Suprapubic skin (tissue), 4 donors: Measurements from ENCODE around the gene ERBB4. TPM values are rescaled to one million over a fixed set of nuclear protein-coding genes. Genes with fewer than 3 reads are reported as not detected.

Experiments
- DNase-seq, 2 donors: peaks; one replicate each; pipeline ENCODE4 v3.0.0-alpha.2; 2019; ENCODE audit warnings: low spot score in 2 of 2
- H3K27ac ChIP-seq: fragments of 200-600 bp; sonication (generic); one replicate; pipeline ENCODE4 v1.5.1; 2019
- H3K27me3 ChIP-seq: fragments of 200-600 bp; sonication (generic); one replicate; pipeline ENCODE4 v1.5.1; 2019
- H3K36me3 ChIP-seq: fragments of 200-600 bp; sonication (generic); one replicate; pipeline ENCODE4 v1.5.1; 2019
- H3K4me1 ChIP-seq: fragments of 200-600 bp; sonication (generic); one replicate; pipeline ENCODE4 v1.5.1; 2019
- H3K4me3 ChIP-seq: fragments of 200-600 bp; sonication (generic); one replicate; pipeline ENCODE4 v1.5.1; 2019; ENCODE audit warnings: mild to moderate bottlenecking
- H3K9me3 ChIP-seq: fragments of 200-600 bp; sonication (generic); one replicate; pipeline ENCODE4 v1.5.1; 2019
- EP300 ChIP-seq: sonication (generic); formaldehyde crosslinking; IDR thresholded peaks from one replicate; pipeline ENCODE4 v1.6.1; 2017; ENCODE audit warnings: antibody characterized with exemption
- POLR2A ChIP-seq, 2 donors: fragments of 450-650 bp; IDR thresholded peaks; one replicate each; pipeline ENCODE4 v1.6.1; 2017; ENCODE audit warnings: antibody characterized with exemption in 2 of 2, mild to moderate bottlenecking in 2 of 2, moderate library complexity in 2 of 2
- POLR2AphosphoS5 ChIP-seq, 3 donors: sonication (generic); formaldehyde crosslinking; IDR thresholded peaks; one replicate each; pipeline ENCODE4 v1.6.1; 2017; ENCODE audit warnings: antibody characterized with exemption in 3 of 3
- WGBS: methylation state at CpG from one replicate; pipeline ENCODE4 v1.1.5; 2018; 5-methylcytosine and 5-hydroxymethylcytosine counted together
- total RNA-seq, 4 donors: library from RNA; depleted of rRNA; stranded (reverse); fragments of >200 nt; gene quantifications; one replicate each; pipeline ENCODE4 v1.1.0, GENCODE V29; 2016
- TF ChIP-seq, protein P1 (sequence below), 2 donors: fragments of 200-600 bp in 1 of 2; fragments of 450-650 bp in 1 of 2; sonication (generic) in 1 of 2; IDR thresholded peaks; one replicate each; pipeline ENCODE4 v1.5.1; 2016 to 2019; ENCODE audit warnings: antibody characterized with exemption in 2 of 2, mild to moderate bottlenecking in 1 of 2, moderate library complexity in 1 of 2

ERBB4 gene
- total RNA-seq, 4 donors from 2014 or later, result 0.95 to 6.4 (median 1.5) TPM

DNA sequence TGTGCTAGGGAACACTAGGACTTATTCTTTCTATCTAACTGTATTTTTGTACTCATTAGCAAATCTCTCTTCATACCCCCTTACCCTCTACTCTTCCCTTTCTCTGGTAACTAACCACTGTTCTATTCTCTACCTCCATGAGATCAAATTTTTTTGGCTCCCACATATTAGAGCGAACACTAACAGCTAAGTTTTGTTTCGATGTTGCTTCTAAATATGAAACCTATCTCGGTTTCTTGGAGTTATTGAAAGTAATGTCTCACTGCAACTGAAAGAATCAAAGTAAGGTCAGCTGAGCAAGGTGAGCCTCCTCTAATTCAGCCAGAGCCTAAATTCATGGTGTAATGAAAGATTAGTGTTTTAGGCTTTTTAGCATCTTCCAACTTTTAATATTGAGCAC, 1024.6 kb downstream of the ERBB4 start:
- Histone ChIP-seq H3K4me1 (no peaks in the 10 kb centered on the region), H3K4me3 (no peak overlapping the region), H3K36me3 (no peaks in the 10 kb centered on the region), H3K27ac (no peak overlapping the region), H3K27me3 (no peaks in the 10 kb centered on the region), H3K9me3 (no peaks in the 10 kb centered on the region)
- TF ChIP-seq POLR2AphosphoS5 (IDR thresholded peaks at IDR 0.05) (no peak), EP300 (no peak), POLR2A (IDR thresholded peaks at IDR 0.05) (no peak)
- TF ChIP-seq, protein P1, sequence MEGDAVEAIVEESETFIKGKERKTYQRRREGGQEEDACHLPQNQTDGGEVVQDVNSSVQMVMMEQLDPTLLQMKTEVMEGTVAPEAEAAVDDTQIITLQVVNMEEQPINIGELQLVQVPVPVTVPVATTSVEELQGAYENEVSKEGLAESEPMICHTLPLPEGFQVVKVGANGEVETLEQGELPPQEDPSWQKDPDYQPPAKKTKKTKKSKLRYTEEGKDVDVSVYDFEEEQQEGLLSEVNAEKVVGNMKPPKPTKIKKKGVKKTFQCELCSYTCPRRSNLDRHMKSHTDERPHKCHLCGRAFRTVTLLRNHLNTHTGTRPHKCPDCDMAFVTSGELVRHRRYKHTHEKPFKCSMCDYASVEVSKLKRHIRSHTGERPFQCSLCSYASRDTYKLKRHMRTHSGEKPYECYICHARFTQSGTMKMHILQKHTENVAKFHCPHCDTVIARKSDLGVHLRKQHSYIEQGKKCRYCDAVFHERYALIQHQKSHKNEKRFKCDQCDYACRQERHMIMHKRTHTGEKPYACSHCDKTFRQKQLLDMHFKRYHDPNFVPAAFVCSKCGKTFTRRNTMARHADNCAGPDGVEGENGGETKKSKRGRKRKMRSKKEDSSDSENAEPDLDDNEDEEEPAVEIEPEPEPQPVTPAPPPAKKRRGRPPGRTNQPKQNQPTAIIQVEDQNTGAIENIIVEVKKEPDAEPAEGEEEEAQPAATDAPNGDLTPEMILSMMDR (IDR thresholded peaks at IDR 0.05), result no peak
- WGBS, result 89% methylated on average over 3 of the region's 3 CpGs
- no peak for DNase-seq

DNA sequence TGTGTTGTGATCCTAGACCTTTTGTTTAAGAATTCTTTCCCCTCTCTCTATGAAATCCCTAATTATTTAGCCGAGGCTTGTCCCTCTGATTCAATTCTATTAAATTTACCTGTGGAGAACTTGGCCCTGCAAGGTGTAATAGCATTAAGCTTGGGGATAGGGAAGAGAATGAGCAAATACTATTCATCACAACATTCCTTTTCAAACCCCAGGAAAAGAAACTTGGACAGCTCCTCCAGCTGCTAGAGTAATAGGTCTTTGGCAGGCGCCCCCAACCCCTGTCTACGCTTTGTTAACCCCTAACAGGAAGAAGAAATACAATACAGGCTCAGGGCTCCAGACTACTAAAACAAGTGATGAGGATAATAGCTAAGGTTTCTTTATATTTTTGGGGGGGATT, 1025.2 kb downstream of the ERBB4 start:
- H3K4me1 ChIP-seq, result no peaks in the 10 kb centered on the region
- H3K27me3 ChIP-seq, result no peaks in the 10 kb centered on the region
- H3K27ac ChIP-seq, result no peak overlapping the region
- H3K4me3 ChIP-seq, result no peak overlapping the region
- no peak for DNase-seq
- no peaks in the 10 kb centered on the region for H3K36me3 ChIP-seq
- 62% methylated on average over 3 of the region's 3 CpGs for WGBS
- no peak for TF ChIP-seq EP300
- no peak for TF ChIP-seq POLR2AphosphoS5 (IDR thresholded peaks at IDR 0.05)
- TF ChIP-seq, protein P1 (IDR thresholded peaks at IDR 0.05), result no peak
- TF ChIP-seq POLR2A (IDR thresholded peaks at IDR 0.05), result no peak
- H3K9me3 ChIP-seq, result no peaks in the 10 kb centered on the region

DNA sequence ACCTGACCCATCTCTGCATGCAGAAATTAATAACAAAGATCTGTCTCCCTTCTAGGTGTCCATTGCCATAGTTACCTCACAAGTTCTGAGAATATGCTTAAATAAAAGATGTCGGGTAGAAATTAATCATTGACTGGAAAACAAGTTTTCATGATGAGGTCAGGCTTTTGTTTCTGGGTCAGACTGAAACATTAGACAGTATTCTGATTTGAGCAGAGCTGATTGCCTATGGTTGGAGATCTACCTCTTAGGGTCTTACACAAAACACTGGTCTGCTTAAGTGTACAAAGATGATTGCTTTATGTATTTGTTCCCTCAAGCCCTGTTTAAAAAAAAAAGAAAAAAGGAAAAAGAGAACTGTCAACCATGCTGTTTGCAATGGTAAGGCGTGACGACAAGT, 1025.8 kb downstream of the ERBB4 start:
- no peaks in the 10 kb centered on the region for H3K36me3 ChIP-seq
- H3K9me3 ChIP-seq, result no peaks in the 10 kb centered on the region
- WGBS, result 57% methylated on average over 3 of the region's 3 CpGs
- no peak overlapping the region for H3K4me3 ChIP-seq
- H3K4me1 ChIP-seq, result no peaks in the 10 kb centered on the region
- H3K27me3 ChIP-seq, result no peaks in the 10 kb centered on the region
- DNase-seq, result no peak
- no peak overlapping the region for H3K27ac ChIP-seq
- TF ChIP-seq POLR2A (IDR thresholded peaks at IDR 0.05), result no peak
- TF ChIP-seq POLR2AphosphoS5 (IDR thresholded peaks at IDR 0.05), result no peak
- TF ChIP-seq, protein P1 (IDR thresholded peaks at IDR 0.05), result no peak
- no peak for TF ChIP-seq EP300

DNA sequence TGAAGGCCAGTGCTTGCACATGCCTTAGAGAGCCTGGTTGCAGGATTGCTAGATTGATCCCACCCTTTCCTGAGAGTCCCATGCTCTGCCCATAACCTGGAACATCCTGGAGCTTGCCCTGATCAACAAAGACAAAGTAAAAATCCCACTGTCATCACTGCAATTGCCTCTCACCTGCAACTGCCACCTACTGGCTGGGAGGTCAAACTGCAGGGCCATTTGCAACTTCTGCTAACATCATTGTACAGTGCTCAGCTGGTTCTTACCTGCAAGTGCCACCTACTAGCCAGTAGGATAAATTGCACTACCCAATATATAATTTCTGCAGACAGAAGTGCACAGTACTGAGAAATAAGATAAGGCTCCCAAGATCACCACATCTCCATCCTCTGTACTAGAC, 1034.7 kb downstream of the ERBB4 start:
- Histone ChIP-seq H3K4me1 (no peaks in the 10 kb centered on the region), H3K4me3 (no peak overlapping the region), H3K9me3 (no peaks in the 10 kb centered on the region), H3K27me3 (no peaks in the 10 kb centered on the region), H3K27ac (no peak overlapping the region), H3K36me3 (no peaks in the 10 kb centered on the region)
- no peak for DNase-seq
- no peak for TF ChIP-seq EP300
- TF ChIP-seq POLR2AphosphoS5 (IDR thresholded peaks at IDR 0.05), result no peak
- TF ChIP-seq POLR2A (IDR thresholded peaks at IDR 0.05), result no peak
- TF ChIP-seq, protein P1 (IDR thresholded peaks at IDR 0.05), result no peak

DNA sequence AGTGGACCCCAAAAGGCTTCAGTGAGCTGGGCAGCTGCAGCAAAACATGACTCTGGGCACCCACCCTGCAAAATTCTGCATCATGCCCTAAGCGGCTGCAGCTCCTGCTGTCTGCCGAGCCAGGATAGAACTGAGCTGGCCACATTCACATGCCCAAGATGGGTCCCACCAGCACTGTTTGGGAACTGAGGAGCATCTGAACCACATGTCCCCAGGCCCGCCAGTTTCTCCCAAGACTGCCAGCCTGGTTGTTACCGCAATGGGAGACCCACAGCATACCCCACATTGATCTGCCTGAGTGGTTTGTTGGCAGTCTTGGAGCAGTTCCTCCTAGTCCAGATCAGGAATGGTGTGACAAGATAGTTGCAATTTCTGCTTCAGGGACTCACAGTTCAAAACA, 1035.4 kb downstream of the ERBB4 start:
- H3K4me3 ChIP-seq, result no peak overlapping the region
- no peaks in the 10 kb centered on the region for H3K27me3 ChIP-seq
- no peak for DNase-seq
- no peaks in the 10 kb centered on the region for H3K4me1 ChIP-seq
- 81% methylated on average over 2 of the region's 4 CpGs for WGBS
- no peaks in the 10 kb centered on the region for H3K36me3 ChIP-seq
- H3K9me3 ChIP-seq, result no peaks in the 10 kb centered on the region
- TF ChIP-seq POLR2A (IDR thresholded peaks at IDR 0.05) (no peak), EP300 (no peak), POLR2AphosphoS5 (IDR thresholded peaks at IDR 0.05) (no peak)
- TF ChIP-seq, protein P1 (IDR thresholded peaks at IDR 0.05), result no peak
- H3K27ac ChIP-seq, result no peak overlapping the region
